ACC112 (cell line): ENCODE data around the gene REV3L.

Experiments used
- H2AFZ ChIP-seq: fragments of 200-600 bp; sonication (generic); one replicate; pipeline ENCODE4 v1.6.0; 2017; ENCODE audit warnings: antibody characterized with exemption, low read length; ENCODE audit not compliant: unreplicated experiment
- H3K27ac ChIP-seq: fragments of 200-600 bp; sonication (generic); 2 replicates; pipeline ENCODE4 v1.5.1; 2014; ENCODE audit warnings: low read depth, mild to moderate bottlenecking, antibody characterized with exemption, low read length, moderate library complexity
- H3K27me3 ChIP-seq: fragments of 200-600 bp; sonication (generic); 2 replicates; pipeline ENCODE4 v1.6.1; 2014; ENCODE audit warnings: mild to moderate bottlenecking, antibody characterized with exemption, low read length, moderate library complexity, mixed read lengths; ENCODE audit not compliant: insufficient read depth
- H3K36me3 ChIP-seq: fragments of 200-600 bp; sonication (generic); 2 replicates; pipeline ENCODE4 v1.6.1; 2016; ENCODE audit warnings: mild to moderate bottlenecking, antibody characterized with exemption, low read length, moderate library complexity, mixed read lengths; ENCODE audit not compliant: insufficient read depth
- H3K4me1 ChIP-seq: fragments of 200-600 bp; sonication (generic); one replicate; pipeline ENCODE4 v1.6.1; 2016; ENCODE audit warnings: low read length, mixed read lengths; ENCODE audit not compliant: insufficient read depth, unreplicated experiment, control insufficient read depth
- H3K4me3 ChIP-seq: fragments of 200-600 bp; sonication (generic); 2 replicates; pipeline ENCODE4 v1.5.1; 2014; ENCODE audit warnings: mild to moderate bottlenecking, low read depth, low read length
- H3K79me2 ChIP-seq: fragments of 200-600 bp; sonication (generic); one replicate; pipeline ENCODE4 v1.6.0; 2016; ENCODE audit warnings: low read length; ENCODE audit not compliant: control insufficient read depth, unreplicated experiment, insufficient read depth

Gene REV3L, protein sequence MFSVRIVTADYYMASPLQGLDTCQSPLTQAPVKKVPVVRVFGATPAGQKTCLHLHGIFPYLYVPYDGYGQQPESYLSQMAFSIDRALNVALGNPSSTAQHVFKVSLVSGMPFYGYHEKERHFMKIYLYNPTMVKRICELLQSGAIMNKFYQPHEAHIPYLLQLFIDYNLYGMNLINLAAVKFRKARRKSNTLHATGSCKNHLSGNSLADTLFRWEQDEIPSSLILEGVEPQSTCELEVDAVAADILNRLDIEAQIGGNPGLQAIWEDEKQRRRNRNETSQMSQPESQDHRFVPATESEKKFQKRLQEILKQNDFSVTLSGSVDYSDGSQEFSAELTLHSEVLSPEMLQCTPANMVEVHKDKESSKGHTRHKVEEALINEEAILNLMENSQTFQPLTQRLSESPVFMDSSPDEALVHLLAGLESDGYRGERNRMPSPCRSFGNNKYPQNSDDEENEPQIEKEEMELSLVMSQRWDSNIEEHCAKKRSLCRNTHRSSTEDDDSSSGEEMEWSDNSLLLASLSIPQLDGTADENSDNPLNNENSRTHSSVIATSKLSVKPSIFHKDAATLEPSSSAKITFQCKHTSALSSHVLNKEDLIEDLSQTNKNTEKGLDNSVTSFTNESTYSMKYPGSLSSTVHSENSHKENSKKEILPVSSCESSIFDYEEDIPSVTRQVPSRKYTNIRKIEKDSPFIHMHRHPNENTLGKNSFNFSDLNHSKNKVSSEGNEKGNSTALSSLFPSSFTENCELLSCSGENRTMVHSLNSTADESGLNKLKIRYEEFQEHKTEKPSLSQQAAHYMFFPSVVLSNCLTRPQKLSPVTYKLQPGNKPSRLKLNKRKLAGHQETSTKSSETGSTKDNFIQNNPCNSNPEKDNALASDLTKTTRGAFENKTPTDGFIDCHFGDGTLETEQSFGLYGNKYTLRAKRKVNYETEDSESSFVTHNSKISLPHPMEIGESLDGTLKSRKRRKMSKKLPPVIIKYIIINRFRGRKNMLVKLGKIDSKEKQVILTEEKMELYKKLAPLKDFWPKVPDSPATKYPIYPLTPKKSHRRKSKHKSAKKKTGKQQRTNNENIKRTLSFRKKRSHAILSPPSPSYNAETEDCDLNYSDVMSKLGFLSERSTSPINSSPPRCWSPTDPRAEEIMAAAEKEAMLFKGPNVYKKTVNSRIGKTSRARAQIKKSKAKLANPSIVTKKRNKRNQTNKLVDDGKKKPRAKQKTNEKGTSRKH (N-terminal part only)

DNA sequence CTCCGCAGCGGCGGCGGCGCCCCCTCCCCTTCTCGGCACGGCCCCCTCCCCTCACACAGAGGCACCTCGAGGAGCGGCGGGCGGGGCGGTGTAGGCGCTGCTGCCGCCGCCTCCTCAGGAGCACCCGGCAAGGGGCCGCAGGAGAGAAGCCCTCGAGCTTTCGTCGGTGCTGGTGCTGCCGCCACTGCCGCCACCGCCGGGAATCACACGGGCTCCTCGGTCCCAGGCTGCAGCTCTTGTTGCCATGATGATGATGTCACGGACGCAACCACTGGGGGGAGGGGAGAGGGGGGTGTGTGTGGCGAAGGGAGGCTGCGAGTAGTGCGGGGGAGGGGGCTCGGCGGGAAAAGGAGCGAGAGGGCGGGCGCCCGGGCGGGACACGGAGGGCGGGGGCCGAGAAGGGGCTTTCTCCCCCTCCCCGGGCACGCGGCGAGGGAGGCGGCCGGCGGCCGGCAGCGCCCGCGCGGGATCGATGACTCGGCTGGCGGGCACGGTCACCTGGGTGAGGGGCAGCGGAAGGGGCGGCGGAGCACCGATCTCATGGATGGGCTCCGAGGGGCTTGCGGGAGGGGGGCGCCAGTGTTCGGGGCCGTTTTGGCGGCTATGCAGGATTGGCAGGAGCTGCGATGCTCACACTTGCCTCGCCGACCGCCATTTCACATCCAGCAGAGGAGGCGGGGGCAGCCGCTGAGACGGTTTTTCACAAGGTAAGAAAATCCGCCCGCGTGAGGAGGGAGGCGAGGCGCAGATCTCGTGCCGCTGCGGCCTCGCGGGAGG lies at the start of gene REV3L:
Gene REV3L (minus strand): TSS at position 260 of the 777 bp plus-strand sequence. CDS start 330 bp downstream, outside the sequence.
- no peaks in the 10 kb centered on the region for H3K27me3 ChIP-seq
- peak within 1 kb of the TSS; percentile 50 for H2AFZ ChIP-seq
- H3K4me3 ChIP-seq: peak within 1 kb of the TSS; percentile 83
- H3K4me1 ChIP-seq: peaks cover 46% of the 10 kb centered on the region
- H3K36me3 ChIP-seq: peaks cover 10% of the 10 kb centered on the region; the same call in 1 of the 2 replicates
- peaks cover 82% of the 10 kb centered on the region for H3K79me2 ChIP-seq
- H3K27ac ChIP-seq: peak within 1 kb of the TSS; percentile 98

DNA sequence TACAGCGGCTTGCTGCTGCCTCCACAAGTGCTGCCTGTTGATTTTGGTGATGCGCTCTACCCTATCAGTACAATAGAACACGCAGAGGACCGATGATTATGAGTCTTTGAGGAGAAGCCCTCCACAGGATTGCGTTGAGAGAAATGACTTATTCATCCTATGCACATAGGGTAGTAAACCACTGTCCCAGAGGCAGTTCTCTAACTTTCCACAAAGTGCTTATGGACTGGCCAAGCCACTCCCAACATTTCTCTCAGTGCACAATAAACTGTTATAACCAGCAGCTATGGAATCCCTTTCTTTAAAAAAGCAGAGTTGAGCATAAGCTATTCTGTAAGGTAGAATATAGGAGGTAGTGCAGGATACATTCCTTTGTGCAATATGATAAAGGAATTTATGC lies 48.2 kb upstream of the REV3L start:
- H3K4me3 ChIP-seq: no peak overlapping the region
- H3K27me3 ChIP-seq: no peaks in the 10 kb centered on the region
- H3K79me2 ChIP-seq: no peaks in the 10 kb centered on the region
- H3K36me3 ChIP-seq: no peaks in the 10 kb centered on the region
- H2AFZ ChIP-seq: no peak overlapping the region
- H3K27ac ChIP-seq: no peak overlapping the region
- H3K4me1 ChIP-seq: no peaks in the 10 kb centered on the region

DNA sequence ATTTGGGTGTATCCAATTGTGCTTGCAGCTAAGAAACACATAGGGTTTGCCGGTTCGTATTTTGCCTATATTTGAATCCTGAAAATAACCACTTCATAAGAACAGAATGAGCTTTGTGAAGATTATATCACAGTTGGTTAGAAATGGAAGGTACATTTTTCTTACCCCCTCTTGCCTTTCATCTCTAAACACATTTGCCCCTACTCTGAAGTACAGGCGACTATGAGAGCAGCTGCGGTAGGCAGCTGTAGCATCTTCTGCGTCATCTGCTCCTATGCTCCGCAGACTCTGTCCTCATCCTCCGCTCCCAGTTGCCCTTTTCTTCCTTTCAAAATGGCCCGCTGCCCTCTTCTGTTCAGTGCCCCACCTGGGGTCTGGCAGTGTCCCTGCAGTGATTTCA lies 47.6 kb upstream of the REV3L start:
- Histone ChIP-seq H3K4me3 (no peak overlapping the region), H2AFZ (no peak overlapping the region), H3K36me3 (no peaks in the 10 kb centered on the region), H3K27ac (no peak overlapping the region), H3K27me3 (no peaks in the 10 kb centered on the region), H3K79me2 (no peaks in the 10 kb centered on the region), H3K4me1 (no peaks in the 10 kb centered on the region)

DNA sequence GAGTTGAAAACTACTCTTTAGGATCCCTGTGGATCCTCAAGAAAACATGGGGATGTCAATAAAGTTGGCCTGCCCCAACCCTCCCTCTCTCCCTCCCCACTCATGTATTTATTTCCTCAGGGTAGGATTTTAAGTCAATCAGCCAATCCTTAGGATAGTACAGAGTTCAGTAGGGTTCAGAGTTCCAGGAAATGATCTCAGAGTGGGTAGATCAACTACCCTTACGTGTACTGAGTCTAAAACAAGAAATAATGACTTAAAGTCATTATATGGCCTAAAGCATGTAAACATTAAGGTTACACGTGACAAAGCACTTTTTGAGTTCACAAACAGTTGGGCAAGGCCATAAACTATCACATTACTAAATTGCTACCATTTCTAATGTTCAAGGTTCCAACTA lies 47.2 kb upstream of the REV3L start:
- Histone ChIP-seq H3K27ac (no peak overlapping the region), H3K4me1 (no peaks in the 10 kb centered on the region), H3K79me2 (no peaks in the 10 kb centered on the region), H3K27me3 (no peaks in the 10 kb centered on the region), H2AFZ (no peak overlapping the region), H3K36me3 (no peaks in the 10 kb centered on the region), H3K4me3 (no peak overlapping the region)

DNA sequence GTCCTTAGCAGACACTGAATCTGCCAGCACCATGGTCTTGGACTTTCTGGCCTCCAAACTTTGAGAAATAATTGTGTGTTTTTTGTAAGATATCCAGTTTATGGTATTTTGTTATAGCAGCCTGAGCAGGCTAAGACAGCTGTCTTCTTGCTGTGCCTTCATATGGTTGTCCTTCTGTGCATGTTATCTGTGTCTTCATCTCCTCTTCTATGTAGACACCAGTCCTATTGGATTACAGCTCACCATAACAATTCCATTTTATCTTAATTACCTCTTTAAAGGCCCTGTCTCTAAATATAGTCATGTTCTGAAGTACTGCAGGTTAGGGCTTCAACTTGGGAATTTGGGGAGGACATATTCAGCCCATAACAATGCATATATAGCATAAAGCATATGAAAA lies 44.3 kb upstream of the REV3L start:
- H3K4me3 ChIP-seq: no peak overlapping the region
- no peaks in the 10 kb centered on the region for H3K27me3 ChIP-seq
- H2AFZ ChIP-seq: no peak overlapping the region
- H3K79me2 ChIP-seq: no peaks in the 10 kb centered on the region
- H3K27ac ChIP-seq: no peak overlapping the region
- H3K36me3 ChIP-seq: no peaks in the 10 kb centered on the region
- H3K4me1 ChIP-seq: no peaks in the 10 kb centered on the region

DNA sequence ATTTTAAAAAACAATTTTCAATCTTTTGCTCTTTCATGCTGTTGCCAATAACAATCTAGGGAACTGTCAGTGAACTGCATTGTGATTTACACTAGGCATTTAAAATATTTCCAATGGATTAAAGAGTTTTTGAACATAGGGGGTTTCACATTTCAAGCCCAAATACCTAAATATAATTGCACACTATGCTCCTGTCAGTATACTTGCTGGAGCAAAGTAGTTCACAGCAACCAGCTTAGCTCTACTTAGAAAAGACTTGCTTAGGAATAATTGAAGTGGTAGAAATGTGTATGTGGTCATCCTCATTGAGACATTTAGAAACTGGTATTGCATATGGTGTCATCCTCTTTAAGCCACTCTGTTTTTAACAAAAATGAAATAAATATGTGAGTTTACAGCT lies 41.7 kb upstream of the REV3L start:
- H3K4me3 ChIP-seq: no peak overlapping the region
- H3K27me3 ChIP-seq: no peaks in the 10 kb centered on the region
- H3K27ac ChIP-seq: no peak overlapping the region
- no peaks in the 10 kb centered on the region for H3K79me2 ChIP-seq
- H3K4me1 ChIP-seq: no peaks in the 10 kb centered on the region
- H3K36me3 ChIP-seq: no peaks in the 10 kb centered on the region
- no peak overlapping the region for H2AFZ ChIP-seq

DNA sequence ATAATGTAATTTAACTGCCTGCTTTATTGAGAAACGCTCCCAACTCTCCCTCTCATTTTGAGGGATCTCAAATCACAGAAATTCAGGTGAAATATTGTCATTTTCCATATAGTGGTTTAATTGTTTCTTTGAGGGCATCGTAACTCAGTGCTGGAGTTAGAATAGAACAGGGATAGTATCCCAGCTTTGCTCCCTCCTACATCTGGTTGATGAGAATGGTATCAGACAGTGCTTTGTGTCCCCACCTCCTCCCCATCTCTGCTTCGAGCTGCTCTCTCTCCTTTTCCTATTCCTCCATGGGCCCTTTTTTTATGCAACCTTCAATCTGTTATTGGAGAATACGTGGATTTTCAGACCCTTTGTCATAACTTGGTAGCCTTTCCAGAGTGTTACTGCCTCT lies 41.2 kb upstream of the REV3L start:
- no peaks in the 10 kb centered on the region for H3K36me3 ChIP-seq
- H3K4me1 ChIP-seq: no peaks in the 10 kb centered on the region
- H3K27ac ChIP-seq: no peak overlapping the region
- no peak overlapping the region for H2AFZ ChIP-seq
- no peaks in the 10 kb centered on the region for H3K79me2 ChIP-seq
- H3K4me3 ChIP-seq: no peak overlapping the region
- H3K27me3 ChIP-seq: no peaks in the 10 kb centered on the region

DNA sequence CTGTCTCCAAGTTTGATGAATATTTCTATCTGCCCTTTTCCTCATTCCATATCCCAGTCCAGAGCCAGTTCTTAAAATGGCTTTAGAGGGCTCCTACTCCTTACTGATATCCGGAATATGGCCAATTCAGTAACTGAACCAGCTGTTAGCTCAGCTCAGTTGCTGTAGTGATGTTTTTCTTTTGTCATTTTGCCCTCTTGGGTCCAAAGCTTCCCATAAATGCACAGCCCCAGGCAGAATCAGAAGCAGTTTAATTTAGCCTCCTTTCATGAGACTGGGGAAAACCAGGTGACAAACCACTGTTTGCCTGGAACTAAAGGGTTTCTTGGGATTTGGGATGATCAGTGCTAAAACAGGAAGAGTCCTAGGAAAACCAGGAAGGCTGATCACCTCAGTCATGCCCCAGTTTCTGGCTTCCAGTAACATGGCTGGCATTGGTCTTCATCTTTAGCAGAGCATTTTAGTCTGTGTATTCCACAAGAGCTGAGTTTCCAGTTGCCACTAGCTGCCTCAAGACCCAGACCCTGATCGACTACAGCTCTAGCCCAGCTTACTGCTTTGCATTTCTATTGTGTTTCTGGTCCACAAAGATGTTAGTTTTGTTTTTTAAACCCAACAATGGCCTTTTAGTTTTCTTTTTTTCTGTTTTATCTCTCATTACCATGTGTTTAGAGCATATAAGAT lies 40.6 kb upstream of the REV3L start:
- H2AFZ ChIP-seq: no peak overlapping the region
- no peaks in the 10 kb centered on the region for H3K79me2 ChIP-seq
- H3K4me1 ChIP-seq: no peaks in the 10 kb centered on the region
- no peaks in the 10 kb centered on the region for H3K36me3 ChIP-seq
- no peak overlapping the region for H3K4me3 ChIP-seq
- H3K27ac ChIP-seq: no peak overlapping the region
- no peaks in the 10 kb centered on the region for H3K27me3 ChIP-seq

DNA sequence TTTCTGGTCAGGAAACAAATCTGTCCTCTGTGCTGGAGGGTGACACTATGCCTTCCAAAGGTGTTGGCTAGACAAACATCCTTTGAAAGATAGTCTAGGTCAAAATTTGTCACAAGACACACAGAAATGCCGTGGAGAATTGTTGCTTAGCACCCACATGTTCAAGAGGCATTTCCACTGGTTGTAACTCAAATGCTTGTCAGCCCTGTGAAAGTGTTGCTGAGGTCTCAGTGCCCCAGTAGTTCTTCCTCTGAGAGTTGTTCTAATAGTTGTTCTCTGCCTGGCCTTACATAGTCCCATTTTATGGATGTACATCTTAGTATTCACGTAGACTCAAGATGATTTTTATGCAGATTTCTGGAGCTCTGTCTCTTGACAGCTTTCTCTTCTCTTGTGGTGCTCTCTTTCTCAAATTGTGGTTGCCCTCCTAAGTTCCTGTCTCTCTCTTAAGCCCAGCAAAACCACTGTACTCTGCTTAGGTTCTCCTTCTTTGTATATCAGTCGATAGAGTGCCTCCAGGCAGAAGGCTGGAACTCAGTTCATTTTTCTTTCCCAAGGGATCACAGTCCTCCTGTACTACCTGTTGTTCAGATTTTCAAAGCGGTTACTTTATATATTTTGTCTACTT lies 39.5 kb upstream of the REV3L start:
- no peaks in the 10 kb centered on the region for H3K4me1 ChIP-seq
- no peaks in the 10 kb centered on the region for H3K79me2 ChIP-seq
- H3K36me3 ChIP-seq: no peaks in the 10 kb centered on the region
- H3K27me3 ChIP-seq: no peaks in the 10 kb centered on the region
- H2AFZ ChIP-seq: no peak overlapping the region
- no peak overlapping the region for H3K27ac ChIP-seq
- H3K4me3 ChIP-seq: no peak overlapping the region
